Breast epithelium (tissue), 4 donors: ENCODE results near the gene TLE7. TPM values are rescaled to one million over a fixed set of nuclear protein-coding genes. Genes with fewer than 3 reads are reported as not detected.

Source experiments
- DNase-seq, 2 donors: peaks; one replicate each; pipeline ENCODE4 v3.0.0-alpha.2; 2019; ENCODE audit warnings: low spot score in 2 of 2
- H3K27ac ChIP-seq, 2 donors: fragments of 200-600 bp; sonication (generic) in 1 of 2; one replicate each; pipeline ENCODE4 v1.5.1; 2016 to 2019; ENCODE audit warnings: mild to moderate bottlenecking in 1 of 2
- H3K27me3 ChIP-seq, 2 donors: fragments of 200-600 bp; sonication (generic) in 1 of 2; one replicate each; pipeline versions ENCODE4 v1.5.1 to v1.6.0; 2017 to 2019; ENCODE audit warnings: control low read depth in 1 of 2, mild to moderate bottlenecking in 1 of 2
- H3K36me3 ChIP-seq: fragments of 200-600 bp; one replicate; pipeline ENCODE4 v1.5.1; 2019
- H3K4me1 ChIP-seq, 2 donors: fragments of 200-600 bp; sonication (generic); one replicate each; pipeline ENCODE4 v1.5.1; 2016 to 2019; ENCODE audit warnings: control low read depth in 1 of 2
- H3K4me3 ChIP-seq, 3 donors: fragments of 200-600 bp; sonication (generic); 1 replicate in 2 of 3; 2 replicates in 1 of 3; pipeline ENCODE4 v1.5.1; 2016 to 2019; ENCODE audit warnings: mild to moderate bottlenecking in 3 of 3, moderate library complexity in 2 of 3
- H3K9me3 ChIP-seq, 2 donors: fragments of 200-600 bp; sonication (generic) in 1 of 2; one replicate each; pipeline ENCODE4 v1.5.1; 2016 to 2019; ENCODE audit warnings: control low read depth in 1 of 2
- CTCF ChIP-seq, 3 donors: fragments of 450-650 bp; IDR thresholded peaks; one replicate each; pipeline ENCODE4 v1.5.1; 2016 to 2017; ENCODE audit warnings: antibody characterized with exemption in 3 of 3, mild to moderate bottlenecking in 3 of 3, moderate library complexity in 3 of 3
- POLR2A ChIP-seq: fragments of 450-650 bp; IDR thresholded peaks from one replicate; pipeline ENCODE4 v1.6.1; 2016; ENCODE audit warnings: antibody characterized with exemption, mild to moderate bottlenecking, moderate library complexity
- POLR2AphosphoS5 ChIP-seq, 3 donors: sonication (generic); formaldehyde crosslinking; IDR thresholded peaks; one replicate each; pipeline ENCODE4 v1.6.1; 2017; ENCODE audit warnings: antibody characterized with exemption in 3 of 3
- intact Hi-C: fragments of 100-400 bp; cut with DNase I; formaldehyde crosslinking; loops from one replicate; pipeline ENCODE4 v1.15.1; 2023; ENCODE audit warnings: low total_unique reads
- total RNA-seq, 3 donors: library from RNA; depleted of rRNA; stranded (reverse); fragments of >200 nt; gene quantifications; one replicate each; pipeline ENCODE4 v1.1.0, GENCODE V29; 2016

Gene TLE7
- total RNA-seq, 3 donors from 2014 or later: not detected

- no peak for DNase-seq
- H3K9me3 ChIP-seq: peaks cover 0 to 8% of the 10 kb centered on the region in 2 donors
- peaks cover 0 to 22% of the 10 kb centered on the region in 2 donors for H3K27me3 ChIP-seq
- TF ChIP-seq POLR2AphosphoS5 (IDR thresholded peaks at IDR 0.05) (no peak), CTCF (IDR thresholded peaks at IDR 0.05) (no peak), POLR2A (no peak)
- no peak overlapping the region for H3K27ac ChIP-seq
- no peaks in the 10 kb centered on the region for H3K4me1 ChIP-seq
- no peaks in the 10 kb centered on the region for H3K36me3 ChIP-seq
- H3K4me3 ChIP-seq: no peak overlapping the region
- intact Hi-C loops: no loop called here
Measured at GRCh38 chr16:71430744-71431143, 11.1 kb downstream of the TLE7 start.

- Histone ChIP-seq H3K4me3 (no peak overlapping the region), H3K27me3 (peaks cover 0 to 32% of the 10 kb centered on the region in 2 donors), H3K9me3 (peaks cover 0 to 8% of the 10 kb centered on the region in 2 donors), H3K4me1 (no peaks in the 10 kb centered on the region), H3K27ac (no peak overlapping the region), H3K36me3 (no peaks in the 10 kb centered on the region)
- TF ChIP-seq POLR2A: no peak
- TF ChIP-seq POLR2AphosphoS5 (IDR thresholded peaks at IDR 0.05): no peak
- TF ChIP-seq CTCF (IDR thresholded peaks at IDR 0.05): no peak
- intact Hi-C loops: no loop called here
- no peak for DNase-seq
Measured at GRCh38 chr16:71429581-71429980, 12.3 kb downstream of the TLE7 start.

GRCh38 chr16:71428883-71429282 is 13.0 kb downstream of the TLE7 start:
- no peak for TF ChIP-seq CTCF (IDR thresholded peaks at IDR 0.05)
- no peak for TF ChIP-seq POLR2A
- no peak for TF ChIP-seq POLR2AphosphoS5 (IDR thresholded peaks at IDR 0.05)
- Histone ChIP-seq H3K9me3 (peaks cover 0 to 8% of the 10 kb centered on the region in 2 donors), H3K4me3 (no peak overlapping the region), H3K27me3 (peaks cover 0 to 39% of the 10 kb centered on the region in 2 donors), H3K27ac (no peak overlapping the region), H3K36me3 (no peaks in the 10 kb centered on the region), H3K4me1 (no peaks in the 10 kb centered on the region)
- intact Hi-C loops: no loop called here
- DNase-seq: no peak

- Histone ChIP-seq H3K27ac (no peak overlapping the region), H3K9me3 (peaks cover 0 to 8% of the 10 kb centered on the region in 2 donors), H3K4me1 (no peaks in the 10 kb centered on the region), H3K4me3 (no peak overlapping the region), H3K36me3 (no peaks in the 10 kb centered on the region), H3K27me3 (peaks cover 0 to 43% of the 10 kb centered on the region in 2 donors)
- TF ChIP-seq POLR2A (no peak), CTCF (IDR thresholded peaks at IDR 0.05) (no peak), POLR2AphosphoS5 (IDR thresholded peaks at IDR 0.05) (no peak)
- no peak for DNase-seq
- intact Hi-C loops: no loop called here
Measured at GRCh38 chr16:71428385-71428784, 13.5 kb downstream of the TLE7 start.

GRCh38 chr16:71426880-71427615 is 14.8 kb downstream of the TLE7 start:
- H3K27me3 ChIP-seq: peaks cover 0 to 46% of the 10 kb centered on the region in 2 donors
- H3K27ac ChIP-seq: no peak overlapping the region
- DNase-seq: no peak
- no peaks in the 10 kb centered on the region for H3K4me1 ChIP-seq
- no peaks in the 10 kb centered on the region for H3K36me3 ChIP-seq
- intact Hi-C loops: no loop called here
- TF ChIP-seq CTCF (IDR thresholded peaks at IDR 0.05) (no peak), POLR2A (no peak), POLR2AphosphoS5 (IDR thresholded peaks at IDR 0.05) (no peak)
- H3K9me3 ChIP-seq: peaks cover 0 to 8% of the 10 kb centered on the region in 2 donors
- H3K4me3 ChIP-seq: no peak overlapping the region
